ENCODE results near the gene PPP4R4. TPM values are rescaled to one million over a fixed set of nuclear protein-coding genes. Genes with fewer than 3 reads are reported as not detected.
A peak's percentile ranks its signal among the peaks of the same experiment; 100 is the strongest.

Gene PPP4R4
- polyA plus RNA-seq, 1 of the 3 experiments (the other 2 are of a cell fraction): 2.5 TPM

DNA sequence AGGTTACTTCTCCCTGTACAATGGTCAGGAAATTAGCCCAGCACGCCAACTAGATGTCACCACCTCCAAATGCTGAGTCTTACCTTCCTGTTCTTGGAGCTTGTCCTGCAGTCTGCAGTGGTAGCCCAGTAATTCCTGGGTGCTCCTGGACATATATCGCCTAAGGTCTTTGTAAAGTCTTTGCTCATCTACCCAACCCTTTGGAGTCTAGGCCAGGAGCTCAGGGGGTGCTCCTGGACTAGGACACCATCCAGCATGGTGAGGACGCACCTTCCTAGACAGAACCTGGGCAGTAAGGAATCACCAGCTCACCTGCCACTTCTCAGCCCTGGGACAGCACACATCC, 118.4 kb downstream of the PPP4R4 start:
- CTCF ChIA-PET: interaction anchor here (0.7 kb wide), 1 partner anchor 27 kb away, joined by 3 read pairs; no protein-coding TSS in a partner anchor
- Histone ChIP-seq H3K9me3 (no peaks in the 10 kb centered on the region), H2AFZ (ENCODE audit: low read depth) (no peak overlapping the region), H3K36me3 (replicated peaks in 1 of 2; ENCODE audit: control insufficient read depth in 1 of 2, insufficient read depth in 2 of 2, low read length in 1 of 2) (no peaks in the 10 kb centered on the region), H3K4me1 (ENCODE audit: control insufficient read depth in 1 of 2, insufficient read depth in 2 of 2, low read depth in 1 of 2, low read length in 1 of 2) (no peaks in the 10 kb centered on the region), H3K9me2 (no peaks in the 10 kb centered on the region), H4K20me1 (ENCODE audit: insufficient read depth) (no peaks in the 10 kb centered on the region), H3K27ac (ENCODE audit: low read depth in 2 of 2, low read length in 1 of 2) (no peak overlapping the region), H3K9ac (no peak overlapping the region), H3K27me3 (ENCODE audit: insufficient read depth) (no peaks in the 10 kb centered on the region), H3K79me2 (ENCODE audit: insufficient read depth) (no peaks in the 10 kb centered on the region), H3K4me2 (no peak overlapping the region), H3F3A (replicated peaks; ENCODE audit: insufficient read depth) (no peaks in the 10 kb centered on the region), H3K4me3 (ENCODE audit: low read depth in 2 of 2, low read length in 1 of 2) (no peak overlapping the region)
- WGBS (ENCODE audit: low lambda C conversion rate): 20% methylated on average over 1 of the region's 3 CpGs
- POLR2A ChIA-PET: no interaction called here
- DNase-seq: no peak
- TF ChIP-seq RXRA (IDR thresholded peaks at IDR 0.05; ENCODE audit: borderline replicate concordance, low read depth): no peak
- no peak for TF ChIP-seq POLR2AphosphoS5 (IDR thresholded peaks at IDR 0.05; ENCODE audit: low read depth, low read length)
- TF ChIP-seq RFX5 (IDR thresholded peaks at IDR 0.05; ENCODE audit: low read length): no peak
- TF ChIP-seq JUND (IDR thresholded peaks at IDR 0.05): no peak
- no peak for TF ChIP-seq MXI1 (IDR thresholded peaks at IDR 0.05; ENCODE audit: low read depth, low read length)
- TF ChIP-seq, protein P1, sequence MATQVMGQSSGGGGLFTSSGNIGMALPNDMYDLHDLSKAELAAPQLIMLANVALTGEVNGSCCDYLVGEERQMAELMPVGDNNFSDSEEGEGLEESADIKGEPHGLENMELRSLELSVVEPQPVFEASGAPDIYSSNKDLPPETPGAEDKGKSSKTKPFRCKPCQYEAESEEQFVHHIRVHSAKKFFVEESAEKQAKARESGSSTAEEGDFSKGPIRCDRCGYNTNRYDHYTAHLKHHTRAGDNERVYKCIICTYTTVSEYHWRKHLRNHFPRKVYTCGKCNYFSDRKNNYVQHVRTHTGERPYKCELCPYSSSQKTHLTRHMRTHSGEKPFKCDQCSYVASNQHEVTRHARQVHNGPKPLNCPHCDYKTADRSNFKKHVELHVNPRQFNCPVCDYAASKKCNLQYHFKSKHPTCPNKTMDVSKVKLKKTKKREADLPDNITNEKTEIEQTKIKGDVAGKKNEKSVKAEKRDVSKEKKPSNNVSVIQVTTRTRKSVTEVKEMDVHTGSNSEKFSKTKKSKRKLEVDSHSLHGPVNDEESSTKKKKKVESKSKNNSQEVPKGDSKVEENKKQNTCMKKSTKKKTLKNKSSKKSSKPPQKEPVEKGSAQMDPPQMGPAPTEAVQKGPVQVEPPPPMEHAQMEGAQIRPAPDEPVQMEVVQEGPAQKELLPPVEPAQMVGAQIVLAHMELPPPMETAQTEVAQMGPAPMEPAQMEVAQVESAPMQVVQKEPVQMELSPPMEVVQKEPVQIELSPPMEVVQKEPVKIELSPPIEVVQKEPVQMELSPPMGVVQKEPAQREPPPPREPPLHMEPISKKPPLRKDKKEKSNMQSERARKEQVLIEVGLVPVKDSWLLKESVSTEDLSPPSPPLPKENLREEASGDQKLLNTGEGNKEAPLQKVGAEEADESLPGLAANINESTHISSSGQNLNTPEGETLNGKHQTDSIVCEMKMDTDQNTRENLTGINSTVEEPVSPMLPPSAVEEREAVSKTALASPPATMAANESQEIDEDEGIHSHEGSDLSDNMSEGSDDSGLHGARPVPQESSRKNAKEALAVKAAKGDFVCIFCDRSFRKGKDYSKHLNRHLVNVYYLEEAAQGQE (IDR thresholded peaks at IDR 0.05; ENCODE audit: low read depth, low read length): no peak
- no peak for TF ChIP-seq FOXM1 (IDR thresholded peaks at IDR 0.05; ENCODE audit: low read depth)
- no peak for TF ChIP-seq IRF3 (IDR thresholded peaks at IDR 0.05; ENCODE audit: low read depth, low read length)

DNA sequence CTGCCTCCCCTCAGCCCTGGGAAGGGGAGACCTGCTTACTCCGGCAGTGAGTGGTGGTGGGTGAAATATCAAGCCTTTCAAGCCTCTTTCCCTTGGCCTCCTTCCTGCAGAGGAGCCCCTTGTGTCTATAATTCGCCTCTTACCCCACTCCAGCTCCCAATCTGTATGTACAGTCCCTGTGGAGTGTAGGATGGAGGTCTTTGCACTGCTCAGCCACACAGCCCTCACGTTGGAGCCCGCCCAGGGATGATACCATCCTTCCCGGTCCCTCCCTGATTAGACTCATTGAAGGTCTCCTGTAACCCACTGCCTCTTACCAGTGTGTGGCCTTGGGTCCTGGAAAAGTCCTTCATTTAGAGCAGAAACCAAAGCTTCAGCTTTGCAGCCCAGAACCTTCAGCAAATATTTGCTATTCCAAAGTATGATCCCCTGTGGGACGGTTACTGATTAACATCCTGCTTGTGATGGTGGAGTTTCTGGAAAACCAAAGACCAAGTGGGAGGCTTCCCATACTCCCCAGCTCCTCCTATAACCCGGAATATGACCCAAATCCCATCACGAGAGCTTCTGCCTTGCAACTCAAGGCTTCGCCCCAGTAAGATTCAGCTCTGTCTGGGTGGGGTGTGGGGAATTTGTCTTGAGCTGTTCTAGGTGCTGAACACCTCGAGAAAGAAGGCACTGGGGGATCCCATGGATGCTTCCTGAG, 118.9 kb downstream of the PPP4R4 start, which contains the start of gene SERPINA10:
SERPINA10 (minus strand) TSS at position 397 of the 706 bp plus-strand sequence. CDS start 2,675 bp downstream, outside the sequence.
- WGBS (ENCODE audit: low lambda C conversion rate): 34% methylated on average over 10 of the region's 10 CpGs
- Histone ChIP-seq H3K36me3 (replicated peaks in 1 of 2; ENCODE audit: control insufficient read depth in 1 of 2, insufficient read depth in 2 of 2, low read length in 1 of 2) (no peaks in the 10 kb centered on the region), H3K4me2 (no peak within 1 kb of the TSS), H3K27me3 (ENCODE audit: insufficient read depth) (no peaks in the 10 kb centered on the region), H3F3A (replicated peaks; ENCODE audit: insufficient read depth) (no peaks in the 10 kb centered on the region), H3K9me2 (no peaks in the 10 kb centered on the region), H3K27ac (ENCODE audit: low read depth in 2 of 2, low read length in 1 of 2) (no peak within 1 kb of the TSS), H3K9me3 (no peaks in the 10 kb centered on the region), H4K20me1 (ENCODE audit: insufficient read depth) (no peaks in the 10 kb centered on the region), H2AFZ (ENCODE audit: low read depth) (no peak within 1 kb of the TSS), H3K4me1 (ENCODE audit: control insufficient read depth in 1 of 2, insufficient read depth in 2 of 2, low read depth in 1 of 2, low read length in 1 of 2) (no peaks in the 10 kb centered on the region), H3K79me2 (ENCODE audit: insufficient read depth) (no peaks in the 10 kb centered on the region), H3K9ac (no peak within 1 kb of the TSS), H3K4me3 (ENCODE audit: low read depth in 2 of 2, low read length in 1 of 2) (no peak within 1 kb of the TSS)
- no peak for DNase-seq
- ChIA-PET CTCF (no interaction called here), POLR2A (no interaction called here)
- TF ChIP-seq, protein P1 (IDR thresholded peaks at IDR 0.05; ENCODE audit: low read depth, low read length): peak; percentile 92
- TF ChIP-seq TCF12 (IDR thresholded peaks at IDR 0.05): no peak
